SJCRH30 (cell line): ENCODE results near the gene RNFT1. TPM values are rescaled to one million over a fixed set of nuclear protein-coding genes. Genes with fewer than 3 reads are reported as not detected.
"Not testable (repeated sequence)": the region's sequence is repeated elsewhere in the genome, so short reads cannot be mapped to it uniquely, and the experiment has no call there.

Experiments used
- DNase-seq, 2 experiments: peaks; one replicate each; pipeline ENCODE4 v3.0.0-alpha.2; 2015 to 2020
- H3K27ac ChIP-seq: fragments of 250-450 bp; sonication (Bioruptor Pico); 2 replicates; pipeline ENCODE4 v1.5.1; 2020; ENCODE audit warnings: mild to moderate bottlenecking, moderate library complexity
- H3K27me3 ChIP-seq: fragments of 250-450 bp; sonication (Bioruptor Pico); 2 replicates; pipeline ENCODE4 v1.5.1; 2020; ENCODE audit warnings: mild to moderate bottlenecking, moderate library complexity
- H3K36me3 ChIP-seq: fragments of 250-450 bp; sonication (Bioruptor Pico); 2 replicates; pipeline ENCODE4 v1.5.1; 2020; ENCODE audit warnings: mild to moderate bottlenecking, moderate library complexity
- H3K4me1 ChIP-seq: fragments of 250-450 bp; sonication (Bioruptor Pico); 2 replicates; pipeline ENCODE4 v1.5.1; 2020; ENCODE audit warnings: mild to moderate bottlenecking, moderate library complexity
- H3K4me3 ChIP-seq: fragments of 250-450 bp; sonication (Bioruptor Pico); 2 replicates; pipeline ENCODE4 v1.5.1; 2020; ENCODE audit warnings: mild to moderate bottlenecking, moderate library complexity
- H3K9me3 ChIP-seq: fragments of 250-450 bp; sonication (Bioruptor Pico); replicated peaks from 2 replicates; pipeline ENCODE4 v1.5.1; 2020; ENCODE audit warnings: mild to moderate bottlenecking, moderate library complexity
- total RNA-seq: library from RNA; depleted of rRNA; stranded (reverse); fragments of >200 nt; shearing (Covaris generic); gene quantifications from 2 replicates; pipeline ENCODE4 v1.2.3, GENCODE V29; 2014

RNFT1 gene
- total RNA-seq, 1 experiment from 2014 or later = 15.0 TPM

GRCh38 chr17:59950049-59950448, 14.5 kb downstream of the RNFT1 start:
- Histone ChIP-seq H3K36me3 (0 out of 2 replicates have a peak, but pooled peaks cover 2% of the 10 kb centered on the region), H3K4me1 (no peaks in the 10 kb centered on the region), H3K27me3 (no peaks in the 10 kb centered on the region), H3K9me3 (no peaks in the 10 kb centered on the region), H3K4me3 (no peak overlapping the region), H3K27ac (no peak overlapping the region)
- no peak for DNase-seq

- not testable (repeated sequence) for H3K36me3 ChIP-seq, H3K9me3 ChIP-seq, H3K4me3 ChIP-seq, H3K27me3 ChIP-seq, DNase-seq, H3K27ac ChIP-seq, H3K4me1 ChIP-seq
Measured at GRCh38 chr17:59947310-59947709, 17.2 kb downstream of the RNFT1 start.

- H3K9me3 ChIP-seq, H3K36me3 ChIP-seq, H3K27me3 ChIP-seq, DNase-seq, H3K27ac ChIP-seq, H3K4me1 ChIP-seq, H3K4me3 ChIP-seq: not testable (repeated sequence)
Measured at GRCh38 chr17:59946433-59946832, 18.1 kb downstream of the RNFT1 start.

- Histone ChIP-seq H3K27ac (no peak overlapping the region), H3K27me3 (no peaks in the 10 kb centered on the region), H3K4me1 (no peaks in the 10 kb centered on the region), H3K4me3 (no peak overlapping the region), H3K36me3 (no peaks in the 10 kb centered on the region), H3K9me3 (no peaks in the 10 kb centered on the region)
- no peak for DNase-seq
Measured at GRCh38 chr17:59941131-59941530, 23.4 kb downstream of the RNFT1 start.

- H3K9me3 ChIP-seq, H3K4me3 ChIP-seq, H3K27me3 ChIP-seq, DNase-seq, H3K27ac ChIP-seq, H3K4me1 ChIP-seq, H3K36me3 ChIP-seq: not testable (repeated sequence)
Measured at GRCh38 chr17:59940697-59941096, 23.8 kb downstream of the RNFT1 start.

- DNase-seq, H3K36me3 ChIP-seq, H3K27me3 ChIP-seq, H3K4me3 ChIP-seq, H3K27ac ChIP-seq, H3K9me3 ChIP-seq, H3K4me1 ChIP-seq: not testable (repeated sequence)
Measured at GRCh38 chr17:59933317-59933716, 31.2 kb downstream of the RNFT1 start.

- DNase-seq, H3K4me3 ChIP-seq, H3K36me3 ChIP-seq, H3K4me1 ChIP-seq, H3K27me3 ChIP-seq, H3K9me3 ChIP-seq, H3K27ac ChIP-seq: not testable (repeated sequence)
Measured at GRCh38 chr17:59930768-59931167, 33.8 kb downstream of the RNFT1 start.

GRCh38 chr17:59930121-59930520, 34.4 kb downstream of the RNFT1 start:
- H3K4me1 ChIP-seq, H3K27ac ChIP-seq, H3K9me3 ChIP-seq, H3K4me3 ChIP-seq, H3K36me3 ChIP-seq, H3K27me3 ChIP-seq, DNase-seq: not testable (repeated sequence)

GRCh38 chr17:59920637-59921036, 43.9 kb downstream of the RNFT1 start:
- not testable (repeated sequence) for H3K9me3 ChIP-seq, H3K4me1 ChIP-seq, H3K36me3 ChIP-seq, H3K27me3 ChIP-seq, H3K27ac ChIP-seq, DNase-seq, H3K4me3 ChIP-seq

GRCh38 chr17:59916446-59916845, 48.1 kb downstream of the RNFT1 start:
- H3K36me3 ChIP-seq = peaks cover 17% of the 10 kb centered on the region
- no peak for DNase-seq

GRCh38 chr17:59914274-59914854, 50.2 kb downstream of the RNFT1 start:
- Histone ChIP-seq H3K4me1 (no peaks in the 10 kb centered on the region), H3K27me3 (no peaks in the 10 kb centered on the region), H3K36me3 (peaks cover 15% of the 10 kb centered on the region), H3K9me3 (no peaks in the 10 kb centered on the region), H3K4me3 (no peak overlapping the region), H3K27ac (no peak overlapping the region)
- peak in 1 of 2 experiments; percentile 60 for DNase-seq

More at GRCh38 chr17:59916446-59916845, 48.1 kb downstream of the RNFT1 start:
- Histone ChIP-seq H3K27ac (no peak overlapping the region), H3K4me3 (no peak overlapping the region), H3K9me3 (no peaks in the 10 kb centered on the region), H3K27me3 (no peaks in the 10 kb centered on the region), H3K4me1 (no peaks in the 10 kb centered on the region)

- Histone ChIP-seq H3K4me3 (no peak overlapping the region), H3K27me3 (no peaks in the 10 kb centered on the region), H3K4me1 (no peaks in the 10 kb centered on the region), H3K36me3 (0 out of 2 replicates have a peak, but pooled peaks cover 4% of the 10 kb centered on the region), H3K27ac (no peak overlapping the region), H3K9me3 (no peaks in the 10 kb centered on the region)
- DNase-seq = no peak
Measured at GRCh38 chr17:59907467-59907866, 57.1 kb downstream of the RNFT1 start.

GRCh38 chr17:59903455-59903854, 61.1 kb downstream of the RNFT1 start:
- H3K4me3 ChIP-seq = no peak overlapping the region
- H3K9me3 ChIP-seq = no peaks in the 10 kb centered on the region
- H3K4me1 ChIP-seq = no peaks in the 10 kb centered on the region
- no peaks in the 10 kb centered on the region for H3K27me3 ChIP-seq
- peaks cover 4% of the 10 kb centered on the region; the same call in 1 of the 2 replicates for H3K36me3 ChIP-seq
- no peak overlapping the region for H3K27ac ChIP-seq
- no peak for DNase-seq
